Immature natural killer cell (primary cell): Measurements from ENCODE around the gene RRAGD. TPM values are rescaled to one million over a fixed set of nuclear protein-coding genes. Genes with fewer than 3 reads are reported as not detected.
"Not testable (repeated sequence)": the region's sequence is repeated elsewhere in the genome, so short reads cannot be mapped to it uniquely, and the experiment has no call there.

Source experiments
- DNase-seq, 3 donors: peaks; one replicate each; pipeline ENCODE4 v3.0.0; 2022; ENCODE audit warnings: mixed read lengths in 1 of 3
- H3K27ac Mint-ChIP-seq, 6 donors: one replicate each; pipeline ENCODE4 v1.8.0; 2020; ENCODE audit warnings: mixed read lengths in 6 of 6, mild to moderate bottlenecking in 5 of 6, inconsistent platforms in 4 of 6, moderate library complexity in 3 of 6
- H3K27me3 Mint-ChIP-seq, 3 donors: one replicate each; pipeline ENCODE4 v1.8.0; 2020 to 2021; ENCODE audit warnings: low read depth in 3 of 3, mild to moderate bottlenecking in 3 of 3, mixed read lengths in 3 of 3, moderate library complexity in 3 of 3, inconsistent platforms in 1 of 3
- H3K36me3 Mint-ChIP-seq, 3 donors: one replicate each; pipeline ENCODE4 v1.8.0; 2020; ENCODE audit warnings: mixed read lengths in 3 of 3, inconsistent platforms in 2 of 3, mild to moderate bottlenecking in 2 of 3
- H3K4me1 Mint-ChIP-seq, 2 donors: one replicate each; pipeline ENCODE4 v1.8.0; 2020; ENCODE audit warnings: inconsistent platforms in 2 of 2, mild to moderate bottlenecking in 2 of 2, mixed read lengths in 2 of 2, moderate library complexity in 1 of 2
- H3K4me3 Mint-ChIP-seq, 5 donors: one replicate each; pipeline ENCODE4 v1.8.0; 2020; ENCODE audit warnings: mild to moderate bottlenecking in 5 of 5, mixed read lengths in 5 of 5, inconsistent platforms in 3 of 5, moderate library complexity in 3 of 5
- H3K9me3 Mint-ChIP-seq, 6 donors: one replicate each; pipeline ENCODE4 v1.8.0; 2020; ENCODE audit warnings: mild to moderate bottlenecking in 6 of 6, mixed read lengths in 6 of 6, inconsistent platforms in 4 of 6, moderate library complexity in 3 of 6
- polyA plus RNA-seq, 3 donors: library from polyadenylated mRNA; unstranded; fragments of 300-500 nt; fragmentation: Illumina TruSeq; gene quantifications; one replicate each; pipeline ENCODE4 v1.2.3, GENCODE V29; 2021

The RRAGD gene
- polyA plus RNA-seq, 3 donors from 2014 or later: 0.11 to 0.22 TPM; not detected in 1

DNA sequence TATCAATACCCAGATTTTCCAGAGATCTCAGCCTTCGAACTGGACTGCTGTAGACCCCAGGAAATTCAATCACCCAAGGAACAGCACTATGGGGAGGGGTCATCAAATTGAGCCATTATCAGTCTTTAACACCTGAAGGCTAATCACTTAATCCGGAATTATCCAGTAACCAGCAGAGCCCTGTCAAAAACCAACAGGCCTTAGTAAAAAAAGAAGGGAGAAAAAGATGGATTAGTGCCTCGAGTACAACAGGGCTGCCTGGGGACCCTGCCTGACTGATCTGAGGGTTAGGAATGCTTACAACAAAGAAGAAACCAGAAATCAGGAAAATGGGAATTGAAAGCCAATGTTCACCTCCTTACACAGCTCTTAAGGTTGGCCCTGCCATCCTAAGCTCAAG, 7.6 kb downstream of the RRAGD start:
- peaks cover 0 to 9% (median 8%) of the 10 kb centered on the region in 3 donors for H3K27me3 Mint-ChIP-seq
- H3K36me3 Mint-ChIP-seq: no peaks in the 10 kb centered on the region
- H3K4me3 Mint-ChIP-seq: no peak overlapping the region
- H3K27ac Mint-ChIP-seq: no peak overlapping the region
- DNase-seq: no peak
- no peaks in the 10 kb centered on the region for H3K9me3 Mint-ChIP-seq
- peaks cover 4 to 10% of the 10 kb centered on the region in 2 donors for H3K4me1 Mint-ChIP-seq

DNA sequence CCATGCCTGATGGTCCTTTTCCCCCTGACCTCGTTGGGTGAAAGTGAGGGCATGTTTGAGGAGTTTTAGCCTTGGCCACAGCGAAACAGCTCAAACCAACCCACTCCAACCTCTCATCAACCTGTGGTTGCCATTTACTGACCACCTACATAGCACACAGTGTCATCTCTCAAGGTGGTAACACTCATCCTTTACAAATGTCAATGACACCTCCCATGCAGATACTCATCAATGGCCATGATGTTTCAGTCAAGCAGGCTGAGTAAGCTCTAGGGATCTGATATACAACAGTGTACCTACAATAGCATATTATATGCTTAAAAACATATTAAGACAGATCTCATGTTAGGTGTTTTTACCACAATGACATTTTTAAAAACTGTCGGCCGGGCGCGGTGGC, 9.3 kb downstream of the RRAGD start:
- H3K9me3 Mint-ChIP-seq: no peaks in the 10 kb centered on the region
- no peak for DNase-seq
- peaks cover 4 to 10% of the 10 kb centered on the region in 2 donors for H3K4me1 Mint-ChIP-seq
- peaks cover 0 to 11% (median 10%) of the 10 kb centered on the region in 3 donors for H3K27me3 Mint-ChIP-seq
- H3K36me3 Mint-ChIP-seq: no peaks in the 10 kb centered on the region
- H3K27ac Mint-ChIP-seq: no peak overlapping the region
- H3K4me3 Mint-ChIP-seq: no peak overlapping the region

- Mint-ChIP-seq H3K9me3 (no peaks in the 10 kb centered on the region), H3K4me1 (peaks cover under 1 to 2% of the 10 kb centered on the region in 2 donors), H3K4me3 (no peak overlapping the region), H3K36me3 (no peaks in the 10 kb centered on the region), H3K27ac (no peak overlapping the region), H3K27me3 (peaks cover 0 to 8% (median 8%) of the 10 kb centered on the region in 3 donors)
- DNase-seq: no peak
Observed at GRCh38 chr6:89400912-89401399, 11.1 kb downstream of the RRAGD start.

GRCh38 chr6:89400050-89400449, 12.0 kb downstream of the RRAGD start:
- no peaks in the 10 kb centered on the region for H3K9me3 Mint-ChIP-seq
- no peak overlapping the region for H3K27ac Mint-ChIP-seq
- no peaks in the 10 kb centered on the region for H3K36me3 Mint-ChIP-seq
- H3K4me3 Mint-ChIP-seq: no peak overlapping the region
- H3K4me1 Mint-ChIP-seq: no peaks in the 10 kb centered on the region
- peaks cover 0 to 8% (median 4%) of the 10 kb centered on the region in 3 donors for H3K27me3 Mint-ChIP-seq
- no peak for DNase-seq

DNA sequence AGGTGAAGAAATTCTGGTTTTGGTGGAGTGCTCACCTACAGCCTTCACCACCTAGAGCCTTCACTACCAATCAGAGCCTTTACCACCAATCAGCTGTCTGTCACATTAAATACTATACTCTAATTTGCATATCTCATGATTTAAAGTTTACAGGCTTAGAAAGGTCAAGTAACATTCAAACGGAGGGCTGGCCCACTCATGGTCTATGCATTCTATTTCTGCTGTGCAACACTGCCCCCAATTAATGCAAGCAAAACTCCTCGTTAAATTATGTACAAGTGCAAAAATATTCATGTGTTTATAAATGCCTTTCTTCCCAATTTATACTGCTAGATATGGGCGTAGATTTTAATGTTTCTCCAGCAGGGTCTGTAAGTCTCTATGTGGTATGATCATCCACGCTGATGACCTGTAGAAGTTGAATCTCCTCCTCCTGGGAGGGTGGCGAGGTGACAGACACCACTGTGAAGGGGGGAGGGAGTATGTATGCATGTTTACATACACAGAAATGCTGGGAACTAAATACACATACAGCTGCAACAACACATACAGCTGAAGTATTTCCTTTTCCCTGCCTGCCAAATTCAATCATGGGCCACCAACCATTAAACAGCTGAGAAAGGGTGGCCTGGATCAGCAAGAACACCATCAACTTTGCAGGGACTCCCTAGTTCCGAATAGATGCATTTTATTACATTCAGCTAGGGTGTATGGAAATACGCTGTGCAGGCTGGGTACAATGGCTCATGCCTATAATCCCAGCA, 13.1 kb downstream of the RRAGD start:
- peaks cover 0 to 6% (median 2%) of the 10 kb centered on the region in 3 donors for H3K27me3 Mint-ChIP-seq
- no peak overlapping the region for H3K4me3 Mint-ChIP-seq
- H3K27ac Mint-ChIP-seq: no peak overlapping the region
- no peak for DNase-seq
- H3K36me3 Mint-ChIP-seq: no peaks in the 10 kb centered on the region
- no peaks in the 10 kb centered on the region for H3K9me3 Mint-ChIP-seq
- no peaks in the 10 kb centered on the region for H3K4me1 Mint-ChIP-seq

DNA sequence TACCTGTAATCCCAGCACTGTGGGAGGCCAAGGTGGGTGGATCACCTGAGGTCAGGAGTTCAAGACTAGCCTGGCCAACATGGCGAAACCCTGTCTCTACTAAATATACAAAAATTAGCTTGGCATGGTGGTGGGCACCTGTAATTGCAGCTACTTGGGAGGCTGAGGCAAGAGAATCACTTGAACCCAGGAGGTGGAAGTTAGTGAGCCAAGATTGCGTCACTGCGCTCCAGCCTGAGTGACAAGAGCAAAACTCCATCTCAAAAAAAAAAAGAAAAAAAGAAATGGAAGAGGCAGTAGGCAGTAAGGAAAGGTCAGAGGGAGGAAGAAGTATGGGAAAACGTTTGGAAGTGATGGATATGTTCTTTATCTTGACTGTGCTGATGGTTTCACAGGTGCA, 14.2 kb downstream of the RRAGD start:
- H3K27ac Mint-ChIP-seq, H3K4me3 Mint-ChIP-seq, H3K36me3 Mint-ChIP-seq, H3K9me3 Mint-ChIP-seq, DNase-seq, H3K4me1 Mint-ChIP-seq, H3K27me3 Mint-ChIP-seq: not testable (repeated sequence)

GRCh38 chr6:89393659-89394058, 18.4 kb downstream of the RRAGD start:
- Mint-ChIP-seq H3K9me3 (peaks cover 0 to 2% (median 0%) of the 10 kb centered on the region in 6 donors), H3K4me1 (no peaks in the 10 kb centered on the region)

GRCh38 chr6:89392823-89393222, 19.2 kb downstream of the RRAGD start:
- Mint-ChIP-seq H3K36me3 (no peaks in the 10 kb centered on the region), H3K27ac (no peak overlapping the region), H3K4me3 (no peak overlapping the region), H3K4me1 (no peaks in the 10 kb centered on the region), H3K9me3 (peaks cover 0 to 2% (median 0%) of the 10 kb centered on the region in 6 donors), H3K27me3 (peaks cover 0 to 9% (median 0%) of the 10 kb centered on the region in 3 donors)
- DNase-seq: no peak

More at GRCh38 chr6:89393659-89394058, 18.4 kb downstream of the RRAGD start:
- H3K27me3 Mint-ChIP-seq: peaks cover 0 to 9% (median 2%) of the 10 kb centered on the region in 3 donors
- no peaks in the 10 kb centered on the region for H3K36me3 Mint-ChIP-seq
- no peak overlapping the region for H3K27ac Mint-ChIP-seq
- H3K4me3 Mint-ChIP-seq: no peak overlapping the region
- no peak for DNase-seq

DNA sequence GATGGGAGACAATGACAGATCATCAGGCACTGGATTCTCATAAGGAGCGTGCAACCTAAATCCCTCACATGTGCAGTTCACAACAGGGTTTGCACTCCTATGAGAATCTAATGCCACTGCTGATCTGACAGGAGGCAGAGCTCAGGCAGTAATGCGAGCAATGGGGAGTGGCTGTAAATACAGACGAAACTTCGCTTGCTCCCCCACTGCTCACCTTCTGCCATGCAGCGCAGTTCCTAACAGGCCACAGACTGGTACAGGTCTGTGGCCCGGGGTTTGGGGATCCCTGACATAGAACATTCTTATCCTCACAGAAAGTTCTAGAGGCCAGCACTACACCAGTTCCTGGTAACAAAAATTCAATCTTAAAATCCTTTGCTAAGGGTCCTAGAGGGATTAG, 23.2 kb downstream of the RRAGD start:
- Mint-ChIP-seq H3K36me3 (no peaks in the 10 kb centered on the region), H3K4me1 (no peaks in the 10 kb centered on the region), H3K27me3 (peaks cover 0 to 15% (median 4%) of the 10 kb centered on the region in 3 donors), H3K27ac (no peak overlapping the region), H3K4me3 (no peak overlapping the region), H3K9me3 (peaks cover 0 to 2% (median 0%) of the 10 kb centered on the region in 6 donors)
- no peak for DNase-seq

- DNase-seq: no peak
- Mint-ChIP-seq H3K4me1 (no peaks in the 10 kb centered on the region), H3K27ac (no peak overlapping the region), H3K27me3 (peaks cover 0 to 11% (median 11%) of the 10 kb centered on the region in 3 donors), H3K4me3 (no peak overlapping the region), H3K36me3 (no peaks in the 10 kb centered on the region), H3K9me3 (peaks cover 0 to 2% (median 0%) of the 10 kb centered on the region in 6 donors)
Observed at GRCh38 chr6:89387516-89388201, 24.4 kb downstream of the RRAGD start.

DNA sequence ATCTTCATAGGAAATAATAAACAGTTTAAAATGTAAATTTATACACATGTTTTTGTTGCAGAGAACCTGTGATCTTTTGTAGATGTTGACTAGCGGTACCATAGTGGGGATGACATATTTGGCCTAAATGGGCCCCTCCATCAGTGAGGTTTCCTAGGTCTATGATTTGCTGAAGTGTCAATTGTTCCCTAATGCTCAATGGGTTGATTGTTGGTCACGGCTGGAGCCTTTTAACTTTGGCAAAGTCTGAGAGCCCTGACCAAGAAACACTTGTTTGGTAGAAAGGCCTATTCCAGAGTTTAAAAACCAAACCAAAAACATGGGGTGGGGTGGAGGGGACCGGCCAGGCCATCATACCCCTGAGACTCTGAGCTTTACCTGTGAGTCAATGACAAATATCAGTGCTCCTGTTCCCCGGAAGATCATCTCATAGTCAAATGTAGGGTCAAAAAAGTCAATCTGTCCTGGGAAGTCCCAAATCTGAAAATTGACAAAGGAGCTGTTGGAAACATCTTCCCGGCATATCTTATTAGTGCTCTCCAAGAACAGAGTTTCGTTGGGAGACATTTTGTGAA, 25.1 kb downstream of the RRAGD start:
- H3K36me3 Mint-ChIP-seq: no peaks in the 10 kb centered on the region
- H3K4me1 Mint-ChIP-seq: no peaks in the 10 kb centered on the region
- H3K4me3 Mint-ChIP-seq: no peak overlapping the region
- peaks cover 0 to 11% (median 11%) of the 10 kb centered on the region in 3 donors for H3K27me3 Mint-ChIP-seq
- DNase-seq: no peak
- no peak overlapping the region for H3K27ac Mint-ChIP-seq
- H3K9me3 Mint-ChIP-seq: peaks cover 0 to 2% (median 0%) of the 10 kb centered on the region in 6 donors

DNA sequence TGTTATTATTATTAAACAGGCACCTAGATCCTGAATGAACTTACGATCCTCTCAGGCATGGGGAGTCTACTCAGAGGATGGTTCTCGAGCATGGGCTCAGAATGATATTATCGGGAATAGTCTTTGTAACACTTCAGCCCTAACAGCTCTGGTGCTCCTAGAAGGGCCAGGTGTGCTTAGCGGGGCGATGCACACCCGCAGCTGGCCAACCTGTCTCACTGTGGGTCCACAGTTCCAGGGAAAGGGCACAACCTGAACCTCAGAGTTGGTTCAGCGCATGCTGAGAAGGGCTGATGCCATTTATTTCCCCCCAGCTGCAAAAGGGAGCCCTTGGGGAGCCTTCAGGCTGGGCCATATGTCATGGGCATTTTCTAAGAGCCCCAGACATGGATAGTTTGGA, 26.2 kb downstream of the RRAGD start:
- Mint-ChIP-seq H3K9me3 (peaks cover 0 to 2% (median 0%) of the 10 kb centered on the region in 6 donors), H3K4me3 (no peak overlapping the region), H3K4me1 (no peaks in the 10 kb centered on the region), H3K27me3 (peaks cover 0 to 11% (median 11%) of the 10 kb centered on the region in 3 donors), H3K36me3 (no peaks in the 10 kb centered on the region), H3K27ac (no peak overlapping the region)
- no peak for DNase-seq

- H3K4me3 Mint-ChIP-seq: no peak overlapping the region
- no peaks in the 10 kb centered on the region for H3K4me1 Mint-ChIP-seq
- H3K27ac Mint-ChIP-seq: no peak overlapping the region
- H3K27me3 Mint-ChIP-seq: peaks cover 2 to 11% (median 11%) of the 10 kb centered on the region in 3 donors
- no peaks in the 10 kb centered on the region for H3K9me3 Mint-ChIP-seq
- no peak for DNase-seq
- H3K36me3 Mint-ChIP-seq: no peaks in the 10 kb centered on the region
Observed at GRCh38 chr6:89385156-89385667, 26.9 kb downstream of the RRAGD start.

GRCh38 chr6:89381031-89381430, 31.0 kb downstream of the RRAGD start:
- peaks cover 6 to 21% (median 17%) of the 10 kb centered on the region in 3 donors for H3K27me3 Mint-ChIP-seq
- no peak overlapping the region for H3K27ac Mint-ChIP-seq
- no peaks in the 10 kb centered on the region for H3K9me3 Mint-ChIP-seq
- no peak for DNase-seq
- H3K4me1 Mint-ChIP-seq: peaks cover 3 to 5% of the 10 kb centered on the region in 2 donors
- H3K4me3 Mint-ChIP-seq: no peak overlapping the region
- H3K36me3 Mint-ChIP-seq: no peaks in the 10 kb centered on the region
